IMR-90 (cell line): Measurements from ENCODE around the gene MYH9. TPM values are rescaled to one million over a fixed set of nuclear protein-coding genes. Genes with fewer than 3 reads are reported as not detected.

Experiments
- ATAC-seq: fragments of 200-7000 bp; cut with Tn5 transposase; 2 replicates; pipeline ENCODE4 v1.9.1; 2020; ENCODE audit warnings: low read depth, mild to moderate bottlenecking, moderate library complexity
- BruUV-seq: library from RNA; stranded (reverse); fragments of 400-500 nt; replicated peaks from 2 replicates; lab custom pipeline; 2021; lab: Mats Ljungman, UMichigan
- CTCF ChIA-PET: fragments of 300-600 bp; formaldehyde crosslinking; extraction: SDS; loops from one replicate; lab custom pipeline; 2021; ENCODE audit warnings: antibody characterized with exemption; lab: Yijun Ruan, JAX
- POLR2A ChIA-PET: fragments of 300-600 bp; sonication (Branson Sonifier 250); formaldehyde crosslinking; loops from one replicate; lab custom pipeline; 2022; ENCODE audit warnings: antibody characterized with exemption; ENCODE audit not compliant: unreplicated experiment; lab: Charles Lee
- DNase-seq: peaks from one replicate; pipeline ENCODE4 v3.0.0; 2013
- H2AFZ ChIP-seq: replicated peaks from 2 replicates; pipeline ENCODE3; 2013; ENCODE audit warnings: low read length, mild to moderate bottlenecking; ENCODE audit not compliant: poor library complexity
- H2AK5ac ChIP-seq: 2 replicates; pipeline ENCODE4 v1.6.1; 2013; ENCODE audit warnings: low read depth, low read length, inconsistent platforms
- H2AK9ac ChIP-seq: replicated peaks from 2 replicates; pipeline ENCODE3; 2013; ENCODE audit warnings: mild to moderate bottlenecking, low read depth, low read length, moderate library complexity; ENCODE audit not compliant: poor library complexity
- H2BK120ac ChIP-seq: 2 replicates; pipeline ENCODE4 v1.6.1; 2013; ENCODE audit warnings: low read depth, low read length, inconsistent platforms
- H2BK15ac ChIP-seq: 3 replicates; pipeline ENCODE4 v1.6.1; 2013; ENCODE audit warnings: low read depth, low read length, inconsistent platforms
- H2BK20ac ChIP-seq: 2 replicates; pipeline ENCODE4 v1.6.1; 2013; ENCODE audit warnings: low read depth, mild to moderate bottlenecking, inconsistent platforms, low read length, moderate library complexity
- H2BK5ac ChIP-seq: 2 replicates; pipeline ENCODE4 v1.6.1; 2013; ENCODE audit warnings: mild to moderate bottlenecking, low read depth, low read length, inconsistent platforms; ENCODE audit not compliant: poor library complexity, severe bottlenecking
- H3K14ac ChIP-seq: replicated peaks from 2 replicates; pipeline ENCODE4 v1.6.1; 2013; ENCODE audit warnings: low read depth, low read length, inconsistent platforms
- H3K18ac ChIP-seq: 2 replicates; pipeline ENCODE4 v1.6.1; 2013; ENCODE audit warnings: low read depth, low read length, control low read depth
- H3K23ac ChIP-seq: 2 replicates; pipeline ENCODE4 v1.6.1; 2013; ENCODE audit warnings: low read depth, low read length, inconsistent platforms
- H3K27ac ChIP-seq: 2 replicates; pipeline ENCODE4 v1.5.1; 2013; ENCODE audit warnings: mild to moderate bottlenecking, control low read depth, low read length; ENCODE audit not compliant: insufficient read depth
- H3K27me3 ChIP-seq: 2 replicates; pipeline ENCODE4 v1.6.1; 2013; ENCODE audit warnings: low read length; ENCODE audit not compliant: control insufficient read depth, insufficient read depth
- H3K36me3 ChIP-seq: 2 replicates; pipeline ENCODE4 v1.6.1; 2013; ENCODE audit warnings: low read length, mixed read lengths; ENCODE audit not compliant: control insufficient read depth, insufficient read depth
- H3K4ac ChIP-seq: 2 replicates; pipeline ENCODE4 v1.6.1; 2013; ENCODE audit warnings: low read depth, low read length, inconsistent platforms
- H3K4me1 ChIP-seq: 2 replicates; pipeline ENCODE4 v1.6.1; 2013; ENCODE audit warnings: low read length, mixed read lengths; ENCODE audit not compliant: control insufficient read depth, insufficient read depth
- H3K4me2 ChIP-seq: 2 replicates; pipeline ENCODE4 v1.6.1; 2013; ENCODE audit warnings: low read depth, mild to moderate bottlenecking, control low read depth, low read length, moderate library complexity
- H3K4me3 ChIP-seq: 2 replicates; pipeline ENCODE4 v1.5.1; 2013; ENCODE audit warnings: low read depth, mild to moderate bottlenecking, control low read depth, low read length, moderate library complexity; ENCODE audit not compliant: insufficient read depth
- H3K56ac ChIP-seq: 2 replicates; pipeline ENCODE4 v1.6.1; 2013; ENCODE audit warnings: low read length, inconsistent platforms; ENCODE audit not compliant: insufficient read depth; ENCODE audit errors: extremely low read depth
- H3K79me1 ChIP-seq, 2 experiments: 2 replicates each; pipeline ENCODE4 v1.6.1; 2013; ENCODE audit warnings: low read length in 2 of 2, inconsistent platforms in 1 of 2, low read depth in 1 of 2
- H3K9ac ChIP-seq: 2 replicates; pipeline ENCODE4 v1.6.1; 2013; ENCODE audit warnings: low read depth, low read length, control low read depth
- H3K9me1 ChIP-seq: 2 replicates; pipeline ENCODE4 v1.6.1; 2013; ENCODE audit warnings: low read length, inconsistent platforms; ENCODE audit not compliant: insufficient read depth
- H3K9me3 ChIP-seq: 2 replicates; pipeline ENCODE4 v1.6.1; 2013; ENCODE audit warnings: low read length; ENCODE audit not compliant: control insufficient read depth, insufficient read depth
- H4K20me1 ChIP-seq: 2 replicates; pipeline ENCODE4 v1.6.1; 2013; ENCODE audit warnings: low read length, inconsistent platforms; ENCODE audit not compliant: insufficient read depth
- H4K5ac ChIP-seq: 2 replicates; pipeline ENCODE4 v1.6.1; 2013; ENCODE audit warnings: mild to moderate bottlenecking, low read depth, low read length, control low read depth
- H4K8ac ChIP-seq, 2 experiments: 2 replicates each; pipeline ENCODE4 v1.6.1; 2013; ENCODE audit warnings: low read depth in 2 of 2, low read length in 2 of 2, control low read depth in 1 of 2, inconsistent platforms in 1 of 2
- H4K91ac ChIP-seq: 2 replicates; pipeline ENCODE4 v1.6.1; 2013; ENCODE audit warnings: low read depth, low read length, inconsistent platforms; ENCODE audit not compliant: insufficient read depth
- CEBPB ChIP-seq: IDR thresholded peaks from 2 replicates; pipeline ENCODE4 v1.6.1; 2012; ENCODE audit warnings: low read depth, low read length, improper control_type of control experiment
- CHD1 ChIP-seq: IDR thresholded peaks from 2 replicates; pipeline ENCODE4 v1.6.1; 2012; ENCODE audit warnings: low read depth, low read length, improper control_type of control experiment
- FOS ChIP-seq: fragments of 150-350 bp; IDR thresholded peaks from 2 replicates; pipeline ENCODE4 v1.6.1; 2016; ENCODE audit warnings: low read depth, low read length
- MAFK ChIP-seq: IDR thresholded peaks from 2 replicates; pipeline ENCODE4 v1.6.1; 2012; ENCODE audit warnings: low read depth, low read length, improper control_type of control experiment
- MAZ ChIP-seq: IDR thresholded peaks from 2 replicates; pipeline ENCODE4 v1.6.1; 2012; ENCODE audit warnings: low read depth, mild to moderate bottlenecking, low read length, improper control_type of control experiment, moderate library complexity, borderline replicate concordance
- MXI1 ChIP-seq: IDR thresholded peaks from 2 replicates; pipeline ENCODE4 v1.6.1; 2012; ENCODE audit warnings: low read depth, mild to moderate bottlenecking, low read length, moderate library complexity, borderline replicate concordance
- NFE2L2 ChIP-seq: fragments of 150-350 bp; IDR thresholded peaks from 2 replicates; pipeline ENCODE4 v1.6.1; 2016; ENCODE audit warnings: low read depth, mild to moderate bottlenecking, low read length
- RCOR1 ChIP-seq: IDR thresholded peaks from 2 replicates; pipeline ENCODE4 v1.6.1; 2012; ENCODE audit warnings: mild to moderate bottlenecking, low read length, improper control_type of control experiment; ENCODE audit not compliant: insufficient replicate concordance
- RFX5 ChIP-seq: IDR thresholded peaks from 2 replicates; pipeline ENCODE4 v1.8.0; 2012; ENCODE audit warnings: low read depth, mild to moderate bottlenecking, low read length, moderate library complexity
- SMC3 ChIP-seq: fragments of 150-350 bp; IDR thresholded peaks from 2 replicates; pipeline ENCODE4 v1.6.1; 2016; ENCODE audit warnings: low read depth, mild to moderate bottlenecking, antibody characterized with exemption, low read length, moderate library complexity
- WGBS, 2 experiments: methylation state at CpG; one replicate each; pipeline versions ENCODE4 v1.1.5 to v1.1.7; 2013; ENCODE audit warnings: missing lambda C conversion rate in 2 of 2; ENCODE audit not compliant: insufficient read length in 1 of 2; ENCODE audit errors: extremely low coverage in 2 of 2; 5-methylcytosine and 5-hydroxymethylcytosine counted together
- dilution Hi-C: fragments of 300-500 bp; cut with HindIII; formaldehyde crosslinking; loops from one replicate; pipeline ENCODE4 v1.14.3; 2018; ENCODE audit warnings: low sequenced_read_pairs; ENCODE audit not compliant: unreplicated experiment
- in situ Hi-C: fragments of 300-500 bp; cut with MboI; formaldehyde crosslinking; loops from 3 replicates; pipeline ENCODE4 v1.14.3; 2019; ENCODE audit warnings: low sequenced_read_pairs, inconsistent platforms, mixed read lengths
- intact Hi-C: fragments of 100-400 bp; cut with micrococcal nuclease; formaldehyde crosslinking; loops from 2 replicates; pipeline ENCODE4 v1.10.0; 2022
- polyA plus RNA-seq, 3 experiments: library from polyadenylated mRNA; depleted of rRNA; stranded (reverse); fragments of >200 nt; gene quantifications; 2 replicates each; pipeline ENCODE4 v1.2.3, GENCODE V29; 2012; ENCODE audit warnings: low replicate concordance in 1 of 3
- total RNA-seq: library from RNA; depleted of rRNA; stranded (reverse); fragments of >200 nt; gene quantifications from 2 replicates; pipeline ENCODE4 v1.2.3, GENCODE V29; 2012
- TF ChIP-seq, protein P1 (sequence below): conservative IDR thresholded peaks from 2 replicates; pipeline ENCODE4 v1.5.1; 2012; ENCODE audit warnings: mild to moderate bottlenecking, low read depth, low read length, improper control_type of control experiment
- TF ChIP-seq, protein P2 (sequence below): fragments of 150-350 bp; IDR thresholded peaks from 2 replicates; pipeline ENCODE4 v1.6.1; 2017; ENCODE audit warnings: mild to moderate bottlenecking, antibody characterized with exemption, low read length, low read depth
- TF ChIP-seq, protein P3 (sequence below): fragments of 150-350 bp; IDR thresholded peaks from 2 replicates; pipeline ENCODE4 v1.6.1; 2016; ENCODE audit warnings: low read depth, mild to moderate bottlenecking, low read length, moderate library complexity, borderline replicate concordance

The MYH9 gene
- total and polyA plus RNA-seq, 2 of the 4 experiments (the other 2 are of a cell fraction) = 475 to 554 TPM

DNA sequence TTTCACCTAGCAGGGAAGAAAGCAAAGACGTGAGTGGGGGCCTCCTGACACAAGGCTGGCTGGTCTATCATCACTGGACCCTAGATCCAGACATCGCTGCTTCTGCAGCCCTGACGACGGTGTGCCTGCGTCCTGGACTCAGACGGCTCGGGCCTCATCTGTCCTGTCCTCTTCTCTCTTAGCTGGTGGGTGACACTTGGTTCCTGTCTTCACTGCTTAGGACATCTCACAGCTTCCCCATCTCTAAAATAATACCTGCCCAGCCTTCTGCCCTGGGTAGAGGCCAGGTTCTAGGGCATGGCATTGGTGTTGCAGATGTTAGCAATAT lies 93.5 kb downstream of the MYH9 start:
- no peak overlapping the region for H3K56ac ChIP-seq
- H2BK5ac ChIP-seq = no peak overlapping the region
- H4K5ac ChIP-seq = no peak overlapping the region
- no peak overlapping the region for H3K4me3 ChIP-seq
- H3K4me1 ChIP-seq = no peaks in the 10 kb centered on the region
- H3K23ac ChIP-seq = no peak overlapping the region
- no peak overlapping the region for H2AFZ ChIP-seq
- H3K27ac ChIP-seq = no peak overlapping the region
- H4K91ac ChIP-seq = no peak overlapping the region
- ChIA-PET POLR2A (no interaction called here), CTCF (no interaction called here)
- ATAC-seq (no peak), DNase-seq (no peak)
- TF ChIP-seq MAZ (no peak), RFX5 (no peak), RCOR1 (no peak), SMC3 (no peak), FOS (no peak), CEBPB (no peak), MAFK (no peak), MXI1 (no peak), NFE2L2 (no peak), CHD1 (no peak)
- TF ChIP-seq, protein P1, sequence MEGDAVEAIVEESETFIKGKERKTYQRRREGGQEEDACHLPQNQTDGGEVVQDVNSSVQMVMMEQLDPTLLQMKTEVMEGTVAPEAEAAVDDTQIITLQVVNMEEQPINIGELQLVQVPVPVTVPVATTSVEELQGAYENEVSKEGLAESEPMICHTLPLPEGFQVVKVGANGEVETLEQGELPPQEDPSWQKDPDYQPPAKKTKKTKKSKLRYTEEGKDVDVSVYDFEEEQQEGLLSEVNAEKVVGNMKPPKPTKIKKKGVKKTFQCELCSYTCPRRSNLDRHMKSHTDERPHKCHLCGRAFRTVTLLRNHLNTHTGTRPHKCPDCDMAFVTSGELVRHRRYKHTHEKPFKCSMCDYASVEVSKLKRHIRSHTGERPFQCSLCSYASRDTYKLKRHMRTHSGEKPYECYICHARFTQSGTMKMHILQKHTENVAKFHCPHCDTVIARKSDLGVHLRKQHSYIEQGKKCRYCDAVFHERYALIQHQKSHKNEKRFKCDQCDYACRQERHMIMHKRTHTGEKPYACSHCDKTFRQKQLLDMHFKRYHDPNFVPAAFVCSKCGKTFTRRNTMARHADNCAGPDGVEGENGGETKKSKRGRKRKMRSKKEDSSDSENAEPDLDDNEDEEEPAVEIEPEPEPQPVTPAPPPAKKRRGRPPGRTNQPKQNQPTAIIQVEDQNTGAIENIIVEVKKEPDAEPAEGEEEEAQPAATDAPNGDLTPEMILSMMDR = no peak
- TF ChIP-seq, protein P2, sequence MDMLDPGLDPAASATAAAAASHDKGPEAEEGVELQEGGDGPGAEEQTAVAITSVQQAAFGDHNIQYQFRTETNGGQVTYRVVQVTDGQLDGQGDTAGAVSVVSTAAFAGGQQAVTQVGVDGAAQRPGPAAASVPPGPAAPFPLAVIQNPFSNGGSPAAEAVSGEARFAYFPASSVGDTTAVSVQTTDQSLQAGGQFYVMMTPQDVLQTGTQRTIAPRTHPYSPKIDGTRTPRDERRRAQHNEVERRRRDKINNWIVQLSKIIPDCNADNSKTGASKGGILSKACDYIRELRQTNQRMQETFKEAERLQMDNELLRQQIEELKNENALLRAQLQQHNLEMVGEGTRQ = no peak
- TF ChIP-seq, protein P3, sequence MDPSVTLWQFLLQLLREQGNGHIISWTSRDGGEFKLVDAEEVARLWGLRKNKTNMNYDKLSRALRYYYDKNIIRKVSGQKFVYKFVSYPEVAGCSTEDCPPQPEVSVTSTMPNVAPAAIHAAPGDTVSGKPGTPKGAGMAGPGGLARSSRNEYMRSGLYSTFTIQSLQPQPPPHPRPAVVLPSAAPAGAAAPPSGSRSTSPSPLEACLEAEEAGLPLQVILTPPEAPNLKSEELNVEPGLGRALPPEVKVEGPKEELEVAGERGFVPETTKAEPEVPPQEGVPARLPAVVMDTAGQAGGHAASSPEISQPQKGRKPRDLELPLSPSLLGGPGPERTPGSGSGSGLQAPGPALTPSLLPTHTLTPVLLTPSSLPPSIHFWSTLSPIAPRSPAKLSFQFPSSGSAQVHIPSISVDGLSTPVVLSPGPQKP = no peak
- no peak overlapping the region for H2BK120ac ChIP-seq
- H3K27me3 ChIP-seq = no peaks in the 10 kb centered on the region
- no peak overlapping the region for H3K4me2 ChIP-seq
- H3K9me3 ChIP-seq = no peaks in the 10 kb centered on the region
- no peak overlapping the region for H3K18ac ChIP-seq
- BruUV-seq = no TSS peak
- dilution Hi-C loops (no loop called here), intact Hi-C loops (no loop called here), in situ Hi-C loops (no loop called here)
- no peak overlapping the region for H2BK20ac ChIP-seq
- H3K4ac ChIP-seq = no peak overlapping the region
- H3K36me3 ChIP-seq = peaks cover 85% of the 10 kb centered on the region
- no peak overlapping the region for H2AK9ac ChIP-seq
- no peak overlapping the region for H3K9ac ChIP-seq
- H2AK5ac ChIP-seq = no peak overlapping the region
- H4K20me1 ChIP-seq = peaks cover 84% of the 10 kb centered on the region
- peaks cover 61 to 80% of the 10 kb centered on the region in 2 experiments; a peak in 3 of 4 replicates for H3K79me1 ChIP-seq
- no peak overlapping the region for H2BK15ac ChIP-seq
- no peak overlapping the region for H4K8ac ChIP-seq
- no peaks in the 10 kb centered on the region for H3K9me1 ChIP-seq
- H3K14ac ChIP-seq = no peak overlapping the region
- WGBS, 2 experiments = no CpG with 5 or more reads among the region's 7 CpGs
